Astrocyte of the spinal cord (primary cell): ENCODE results near the gene GRAP2.

ENCODE experiments used
- DNase-seq: peaks from one replicate; pipeline ENCODE4 v3.0.0; 2011; ENCODE audit warnings: low read depth, low spot score
- H3K4me3 ChIP-seq: 2 replicates; pipeline ENCODE4 v1.5.1; 2011; ENCODE audit warnings: low read depth, mild to moderate bottlenecking, low read length, moderate library complexity
- CTCF ChIP-seq: IDR thresholded peaks from 2 replicates; pipeline ENCODE4 v1.5.1; 2012; ENCODE audit warnings: low read depth, mild to moderate bottlenecking, low read length, inconsistent platforms
- in situ Hi-C: cut with HindIII; loops from 2 replicates; pipeline ENCODE4 v1.10.0; 2017; ENCODE audit warnings: low sequenced_read_pairs

GRAP2 gene

GRCh38 chr22:39995393-39996252 lies 94.7 kb downstream of the GRAP2 start:
- in situ Hi-C loops: no loop called here
- H3K4me3 ChIP-seq: no peak overlapping the region
- TF ChIP-seq CTCF: no peak
- no peak for DNase-seq

GRCh38 chr22:39996732-39997131 lies 95.8 kb downstream of the GRAP2 start:
- H3K4me3 ChIP-seq: no peak overlapping the region
- TF ChIP-seq CTCF: no peak
- no peak for DNase-seq
- in situ Hi-C loops: no loop called here

GRCh38 chr22:39997421-39997820 lies 96.5 kb downstream of the GRAP2 start:
- H3K4me3 ChIP-seq: no peak overlapping the region
- in situ Hi-C loops: no loop called here
- no peak for TF ChIP-seq CTCF

GRCh38 chr22:39997939-39998726 lies 97.2 kb downstream of the GRAP2 start:
- in situ Hi-C loops: no loop called here
- TF ChIP-seq CTCF: no peak
- peak; percentile 18 for DNase-seq
- no peak overlapping the region for H3K4me3 ChIP-seq

More at GRCh38 chr22:39997421-39997820, 96.5 kb downstream of the GRAP2 start:
- DNase-seq: no peak

GRCh38 chr22:39999144-39999757 lies 98.4 kb downstream of the GRAP2 start:
- in situ Hi-C loops: no loop called here
- peak; percentile 66 for DNase-seq
- no peak overlapping the region for H3K4me3 ChIP-seq
- TF ChIP-seq CTCF: no peak

- TF ChIP-seq CTCF: no peak
- no peak overlapping the region for H3K4me3 ChIP-seq
- in situ Hi-C loops: no loop called here
- no peak for DNase-seq
Measured at GRCh38 chr22:40000171-40000570, 99.3 kb downstream of the GRAP2 start.
